Panc1 (cell line): ENCODE data around the gene SDK1.

ENCODE experiments used
- CTCF ChIP-seq: fragments of 450-650 bp; IDR thresholded peaks from 2 replicates; pipeline ENCODE4 v1.5.1; 2017; ENCODE audit warnings: mild to moderate bottlenecking
- POLR2AphosphoS5 ChIP-seq: IDR thresholded peaks from 2 replicates; pipeline ENCODE4 v1.6.1; 2012; ENCODE audit warnings: mild to moderate bottlenecking, low read depth, low read length, moderate library complexity
- REST ChIP-seq, 2 experiments: IDR thresholded peaks; 2 replicates each; pipeline ENCODE4 v1.6.1; 2011 to 2012; ENCODE audit warnings: low read depth in 2 of 2, control low read depth in 1 of 2, low read length in 1 of 2, mild to moderate bottlenecking in 1 of 2, moderate library complexity in 1 of 2; ENCODE audit not compliant: insufficient read depth in 1 of 2
- TCF7L2 ChIP-seq: IDR thresholded peaks from 2 replicates; pipeline ENCODE4 v1.6.1; 2011; ENCODE audit warnings: mild to moderate bottlenecking, low read depth, low read length, inconsistent platforms

- TF ChIP-seq CTCF: no peak
- no peak for TF ChIP-seq REST (IDR thresholded peaks at IDR 0.05; ENCODE audit: insufficient read depth in 1 of 2, low read depth in 2 of 2, low read length in 1 of 2)
- TF ChIP-seq POLR2AphosphoS5: no peak
- TF ChIP-seq TCF7L2: no peak
Measured at GRCh38 chr7:4145576-4145975, 844.5 kb downstream of the SDK1 start.
